ENCODE results near the gene NPY. TPM values are rescaled to one million over a fixed set of nuclear protein-coding genes. Genes with fewer than 3 reads are reported as not detected.
A peak's percentile ranks its signal among the peaks of the same experiment; 100 is the strongest.

The NPY gene
- total and polyA plus RNA-seq, 2 donors from 2014 or later = not detected

DNA sequence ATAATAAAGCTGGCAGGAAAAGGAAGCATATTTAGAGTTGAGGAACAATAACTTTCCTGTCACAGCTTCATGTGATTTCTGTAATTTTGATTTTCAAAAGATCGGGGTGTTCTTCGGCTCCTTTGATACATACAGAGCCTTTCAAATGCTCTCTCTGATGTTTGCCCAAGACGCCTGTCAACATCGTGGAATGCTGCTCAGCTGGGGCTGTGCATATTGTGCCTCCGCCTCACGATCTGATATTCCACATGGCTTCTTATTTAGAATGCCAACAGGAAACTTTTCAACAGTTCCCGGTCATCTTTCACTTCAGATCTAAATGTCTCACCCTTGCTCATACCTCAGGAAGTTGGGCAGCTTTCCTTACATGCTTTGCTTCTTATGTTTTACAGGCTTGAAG is 7.3 kb downstream of the NPY start:
- Histone ChIP-seq H3K9ac (ENCODE audit: low read length in 3 of 3) (no peak overlapping the region), H3K4me1 (ENCODE audit: control insufficient read depth in 2 of 3, insufficient read depth in 2 of 3, low read depth in 1 of 3, low read length in 3 of 3) (no peaks in the 10 kb centered on the region), H3K27ac (ENCODE audit: low read depth in 2 of 2, low read length in 2 of 2) (no peak overlapping the region), H3K4me3 (ENCODE audit: low read length in 3 of 3) (no peak overlapping the region), H3K9me3 (ENCODE audit: control insufficient read depth in 2 of 3, insufficient read depth in 1 of 3, low read length in 3 of 3) (no peaks in the 10 kb centered on the region), H3K36me3 (ENCODE audit: control insufficient read depth in 2 of 3, insufficient read depth in 3 of 3, low read length in 3 of 3) (no peaks in the 10 kb centered on the region), H3K27me3 (ENCODE audit: control insufficient read depth, insufficient read depth, low read length) (peaks cover 3% of the 10 kb centered on the region)
- intact Hi-C loops (cut with DNase I) = no loop called here
- DNase-seq = peak in 2 of 5 donors; percentile 6 to 17
- TF ChIP-seq, protein P1, sequence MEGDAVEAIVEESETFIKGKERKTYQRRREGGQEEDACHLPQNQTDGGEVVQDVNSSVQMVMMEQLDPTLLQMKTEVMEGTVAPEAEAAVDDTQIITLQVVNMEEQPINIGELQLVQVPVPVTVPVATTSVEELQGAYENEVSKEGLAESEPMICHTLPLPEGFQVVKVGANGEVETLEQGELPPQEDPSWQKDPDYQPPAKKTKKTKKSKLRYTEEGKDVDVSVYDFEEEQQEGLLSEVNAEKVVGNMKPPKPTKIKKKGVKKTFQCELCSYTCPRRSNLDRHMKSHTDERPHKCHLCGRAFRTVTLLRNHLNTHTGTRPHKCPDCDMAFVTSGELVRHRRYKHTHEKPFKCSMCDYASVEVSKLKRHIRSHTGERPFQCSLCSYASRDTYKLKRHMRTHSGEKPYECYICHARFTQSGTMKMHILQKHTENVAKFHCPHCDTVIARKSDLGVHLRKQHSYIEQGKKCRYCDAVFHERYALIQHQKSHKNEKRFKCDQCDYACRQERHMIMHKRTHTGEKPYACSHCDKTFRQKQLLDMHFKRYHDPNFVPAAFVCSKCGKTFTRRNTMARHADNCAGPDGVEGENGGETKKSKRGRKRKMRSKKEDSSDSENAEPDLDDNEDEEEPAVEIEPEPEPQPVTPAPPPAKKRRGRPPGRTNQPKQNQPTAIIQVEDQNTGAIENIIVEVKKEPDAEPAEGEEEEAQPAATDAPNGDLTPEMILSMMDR (IDR thresholded peaks at IDR 0.05; ENCODE audit: borderline replicate concordance, extremely low read depth, insufficient read depth) = no peak
- no peak for FAIRE-seq

DNA sequence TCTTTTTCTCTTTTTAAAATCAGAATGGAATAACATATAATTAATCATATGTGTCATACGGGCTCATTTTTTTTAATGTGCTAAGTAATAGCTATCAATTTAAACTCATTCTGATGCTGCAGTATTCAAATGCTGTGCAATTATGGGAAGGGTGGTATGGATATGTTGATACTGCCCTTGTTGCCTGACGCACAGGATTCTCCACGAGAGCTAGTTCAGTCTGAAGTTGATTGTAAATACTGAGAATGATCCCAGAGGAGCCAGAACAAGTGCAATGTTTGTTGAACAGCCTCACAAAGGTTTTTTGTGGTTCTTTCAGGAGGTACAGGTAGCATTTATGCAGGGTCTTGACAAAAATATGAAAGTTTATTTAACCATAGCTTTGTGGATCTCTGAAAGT is 13.4 kb downstream of the NPY start:
- Histone ChIP-seq H3K27ac (ENCODE audit: low read depth in 2 of 2, low read length in 2 of 2) (no peak overlapping the region), H3K9ac (ENCODE audit: low read length in 3 of 3) (no peak overlapping the region), H3K27me3 (ENCODE audit: control insufficient read depth, insufficient read depth, low read length) (no peaks in the 10 kb centered on the region), H3K9me3 (ENCODE audit: control insufficient read depth in 2 of 3, insufficient read depth in 1 of 3, low read length in 3 of 3) (no peaks in the 10 kb centered on the region), H3K4me1 (ENCODE audit: control insufficient read depth in 2 of 3, insufficient read depth in 2 of 3, low read depth in 1 of 3, low read length in 3 of 3) (no peaks in the 10 kb centered on the region), H3K4me3 (ENCODE audit: low read length in 3 of 3) (no peak overlapping the region), H3K36me3 (ENCODE audit: control insufficient read depth in 2 of 3, insufficient read depth in 3 of 3, low read length in 3 of 3) (no peaks in the 10 kb centered on the region)
- DNase-seq = no peak
- intact Hi-C loops (cut with DNase I) = no loop called here
- TF ChIP-seq, protein P1 (IDR thresholded peaks at IDR 0.05; ENCODE audit: borderline replicate concordance, extremely low read depth, insufficient read depth) = no peak
- no peak for FAIRE-seq

DNA sequence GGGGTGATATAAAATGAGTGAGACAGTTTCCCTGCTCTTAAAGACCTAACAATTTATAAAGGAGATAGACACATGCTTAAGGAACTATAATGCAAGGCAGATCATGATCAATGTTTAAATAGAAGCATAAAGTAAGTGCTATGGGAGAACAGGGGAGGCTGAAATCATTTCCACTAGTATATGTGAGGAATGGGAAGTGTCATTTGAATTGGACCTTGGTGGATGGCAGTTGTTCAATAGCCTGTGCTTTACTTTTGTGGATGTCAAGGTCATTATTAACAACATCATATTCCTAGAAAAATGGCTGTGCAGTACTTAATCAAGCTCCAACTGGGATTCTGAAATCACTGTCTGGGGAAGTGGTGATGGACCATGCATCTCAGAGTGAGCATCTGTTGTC is 14.7 kb downstream of the NPY start:
- Histone ChIP-seq H3K27ac (ENCODE audit: low read depth in 2 of 2, low read length in 2 of 2) (no peak overlapping the region), H3K27me3 (ENCODE audit: control insufficient read depth, insufficient read depth, low read length) (no peaks in the 10 kb centered on the region), H3K4me3 (ENCODE audit: low read length in 3 of 3) (no peak overlapping the region), H3K36me3 (ENCODE audit: control insufficient read depth in 2 of 3, insufficient read depth in 3 of 3, low read length in 3 of 3) (no peaks in the 10 kb centered on the region), H3K9ac (ENCODE audit: low read length in 3 of 3) (no peak overlapping the region), H3K4me1 (ENCODE audit: control insufficient read depth in 2 of 3, insufficient read depth in 2 of 3, low read depth in 1 of 3, low read length in 3 of 3) (no peaks in the 10 kb centered on the region), H3K9me3 (ENCODE audit: control insufficient read depth in 2 of 3, insufficient read depth in 1 of 3, low read length in 3 of 3) (no peaks in the 10 kb centered on the region)
- TF ChIP-seq, protein P1 (IDR thresholded peaks at IDR 0.05; ENCODE audit: borderline replicate concordance, extremely low read depth, insufficient read depth) = no peak
- intact Hi-C loops (cut with DNase I) = no loop called here
- no peak for FAIRE-seq
- no peak for DNase-seq

DNA sequence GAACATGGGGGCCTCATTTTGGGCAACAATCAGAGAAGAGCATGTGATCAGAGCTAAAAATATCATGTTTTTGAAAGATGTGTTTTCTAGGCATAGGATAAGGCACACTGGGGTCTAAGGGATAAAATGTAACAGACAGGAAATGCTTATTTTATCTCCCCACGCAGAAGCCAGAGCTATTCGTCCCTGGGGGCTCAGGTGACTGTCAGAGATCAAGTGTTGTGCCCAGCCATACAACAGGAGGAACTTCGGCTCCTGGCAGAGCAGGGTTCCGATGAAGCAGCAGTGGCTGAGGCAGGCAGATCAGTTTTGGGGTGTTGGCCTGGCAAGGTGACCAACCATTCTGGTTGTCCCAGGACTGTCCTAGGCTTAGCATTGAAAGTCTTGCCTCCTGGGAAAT is 15.2 kb downstream of the NPY start:
- Histone ChIP-seq H3K27me3 (ENCODE audit: control insufficient read depth, insufficient read depth, low read length) (no peaks in the 10 kb centered on the region), H3K4me3 (ENCODE audit: low read length in 3 of 3) (no peak overlapping the region), H3K4me1 (ENCODE audit: control insufficient read depth in 2 of 3, insufficient read depth in 2 of 3, low read depth in 1 of 3, low read length in 3 of 3) (no peaks in the 10 kb centered on the region), H3K9ac (ENCODE audit: low read length in 3 of 3) (no peak overlapping the region), H3K9me3 (ENCODE audit: control insufficient read depth in 2 of 3, insufficient read depth in 1 of 3, low read length in 3 of 3) (no peaks in the 10 kb centered on the region), H3K27ac (ENCODE audit: low read depth in 2 of 2, low read length in 2 of 2) (no peak overlapping the region), H3K36me3 (ENCODE audit: control insufficient read depth in 2 of 3, insufficient read depth in 3 of 3, low read length in 3 of 3) (no peaks in the 10 kb centered on the region)
- no peak for DNase-seq
- TF ChIP-seq, protein P1 (IDR thresholded peaks at IDR 0.05; ENCODE audit: borderline replicate concordance, extremely low read depth, insufficient read depth) = no peak
- no peak for FAIRE-seq
- intact Hi-C loops (cut with DNase I) = no loop called here
